Measurements from ENCODE around the gene HSPA12B.

Gene HSPA12B

GRCh38 chr20:3730803-3731672 is 1.4 kb upstream of the HSPA12B start:
- no peak for DNase-seq

DNA sequence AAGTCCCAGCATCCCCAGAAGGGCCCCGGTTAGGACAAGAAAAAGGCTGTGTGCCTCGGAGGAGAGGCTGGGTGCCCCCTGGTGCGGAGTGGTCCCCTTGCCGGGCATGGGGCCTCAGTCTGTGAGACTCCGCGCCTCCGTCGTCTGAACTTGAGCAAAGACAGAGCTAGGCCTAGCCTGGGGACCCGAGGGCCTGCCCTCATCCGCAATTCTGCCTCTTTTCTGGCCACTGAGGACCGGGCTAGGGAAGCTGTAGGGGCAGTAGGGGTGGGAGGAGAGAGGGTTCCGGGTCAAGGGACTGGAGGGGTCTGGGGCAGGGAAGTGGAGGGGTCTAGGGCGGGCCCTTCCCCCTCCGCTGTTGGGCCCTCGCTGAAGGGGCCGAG is 550 bp upstream of the HSPA12B start:
- no peak for DNase-seq

- DNase-seq: no peak
These were observed 872 bp downstream of the HSPA12B start for GRCh38 chr20:3733119-3733995.

DNA sequence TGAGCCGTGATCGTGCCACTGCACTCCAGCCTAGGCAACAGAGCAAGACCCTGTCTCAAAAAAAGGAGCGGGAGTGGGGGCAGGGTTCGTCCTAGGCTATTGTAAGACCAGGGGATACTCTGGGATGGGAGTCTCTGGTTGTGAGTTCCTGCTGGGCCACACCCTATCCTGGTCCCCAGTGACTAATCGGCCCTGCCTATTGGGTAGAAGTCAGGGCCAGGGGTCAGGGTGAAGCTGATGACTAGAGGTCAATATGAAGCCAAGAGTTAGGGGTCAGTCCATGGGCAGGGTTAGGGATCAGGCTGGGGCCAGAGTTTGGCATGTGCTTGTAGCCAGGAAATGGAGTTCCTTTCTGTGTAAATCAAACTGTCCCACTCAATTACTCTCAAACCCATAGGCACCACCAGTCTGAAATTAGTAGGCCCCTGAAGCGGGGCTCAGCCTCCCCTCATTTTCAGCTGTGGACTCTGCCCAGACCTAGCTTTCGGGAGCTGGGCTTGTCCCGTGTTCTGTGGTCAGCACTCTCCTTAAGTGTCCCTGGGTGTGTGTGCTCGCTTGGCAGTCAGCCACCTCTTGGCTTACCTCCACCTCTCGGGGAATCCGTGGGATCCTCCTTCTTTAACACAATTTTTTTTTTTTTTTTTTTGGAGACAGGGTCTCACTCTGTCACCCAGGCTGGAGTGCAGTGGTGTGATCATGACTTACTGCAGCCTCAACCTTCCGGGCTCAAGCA is 1.8 kb downstream of the HSPA12B start:
- DNase-seq: no peak

DNA sequence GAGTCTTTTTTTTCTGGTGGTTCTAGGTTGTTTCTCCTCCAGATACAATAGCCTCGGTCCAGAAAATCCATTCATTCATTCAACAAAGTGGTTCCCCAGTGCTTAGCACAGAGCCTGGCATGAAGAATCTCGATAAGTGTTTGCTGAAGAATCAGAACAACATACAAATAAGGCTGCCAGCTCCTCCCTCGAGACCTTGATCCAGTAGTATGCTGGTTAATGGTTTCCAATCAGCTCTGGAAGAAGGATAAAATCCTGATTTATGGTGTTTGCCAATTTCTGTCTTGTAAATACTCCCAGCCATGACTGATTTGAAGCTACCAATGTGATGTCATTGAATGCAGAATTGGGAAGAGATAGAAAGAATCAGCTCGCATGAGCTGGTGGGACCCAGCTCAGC is 3.3 kb downstream of the HSPA12B start:
- DNase-seq: no peak

GRCh38 chr20:3738111-3739053 is 5.9 kb downstream of the HSPA12B start:
- DNase-seq: no peak

GRCh38 chr20:3739054-3739925 is 6.8 kb downstream of the HSPA12B start:
- no peak for DNase-seq

GRCh38 chr20:3739926-3740451 is 7.5 kb downstream of the HSPA12B start:
- DNase-seq: no peak

DNA sequence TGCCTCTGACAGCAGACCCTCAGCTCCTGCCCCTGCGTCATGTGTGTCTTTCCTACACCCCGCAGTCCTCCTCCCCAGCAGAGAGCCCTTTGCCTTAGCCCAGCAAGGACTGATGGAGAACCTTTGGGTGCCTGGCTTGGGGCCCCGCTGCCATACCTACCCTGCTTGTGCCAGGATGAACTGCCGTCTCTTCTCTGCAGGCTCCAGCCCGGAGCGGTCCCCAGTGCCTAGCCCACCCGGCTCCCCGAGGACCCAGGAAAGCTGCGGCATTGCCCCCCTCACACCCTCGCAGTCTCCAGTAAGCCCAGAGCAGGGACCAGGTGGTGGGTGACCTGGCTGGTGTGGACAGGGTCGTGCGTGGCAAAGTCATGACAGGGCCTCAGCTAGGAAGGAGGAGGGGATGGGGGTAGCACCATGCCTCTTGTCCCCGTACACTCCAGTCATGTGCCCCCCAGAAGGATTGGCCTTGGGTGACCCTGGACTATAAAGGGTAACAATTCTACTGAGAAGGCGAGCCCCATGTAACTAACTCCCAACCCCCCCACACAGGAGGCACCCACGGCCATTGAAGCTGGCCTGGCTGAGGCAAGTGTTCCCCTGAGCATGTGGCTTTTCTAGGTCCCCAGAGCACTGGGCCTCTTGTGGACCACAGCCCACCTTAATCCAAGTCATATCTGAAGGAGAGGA is 8.3 kb downstream of the HSPA12B start:
- no peak for DNase-seq

- no peak for DNase-seq
These were observed 9.5 kb downstream of the HSPA12B start for GRCh38 chr20:3741836-3742458.

GRCh38 chr20:3743251-3743650 is 10.8 kb downstream of the HSPA12B start:
- DNase-seq: no peak

GRCh38 chr20:3744037-3744436 is 11.6 kb downstream of the HSPA12B start:
- no peak for DNase-seq

- peak; percentile 83 to 87 for DNase-seq
These were observed 12.6 kb downstream of the HSPA12B start for GRCh38 chr20:3744806-3745685.

- no peak for DNase-seq
These were observed 13.2 kb downstream of the HSPA12B start for GRCh38 chr20:3745686-3746173.

- no peak for DNase-seq
These were observed 15.0 kb downstream of the HSPA12B start for GRCh38 chr20:3747471-3747870.

- no peak for DNase-seq
These were observed 15.6 kb downstream of the HSPA12B start for GRCh38 chr20:3748073-3748472.

GRCh38 chr20:3749087-3749688 is 16.7 kb downstream of the HSPA12B start:
- no peak for DNase-seq
